Hematopoietic multipotent progenitor cell treated with erythropoietin and hydrocortisone succinate and interleukin-3 and kit ligand, for 4 days (in vitro differentiated cells): ENCODE measurements around the gene PTRH1.
A peak's percentile ranks its signal among the peaks of the same experiment; 100 is the strongest.

Source experiments
- DNase-seq: peaks from one replicate; pipeline ENCODE4 v3.0.0-alpha.2; 2015

Gene PTRH1

GRCh38 chr9:127693143-127693542 is 22.3 kb downstream of the PTRH1 start:
- no peak for DNase-seq

GRCh38 chr9:127692071-127692470 is 23.4 kb downstream of the PTRH1 start:
- no peak for DNase-seq

GRCh38 chr9:127690735-127691134 is 24.7 kb downstream of the PTRH1 start:
- DNase-seq = no peak

- DNase-seq = no peak
Measured at GRCh38 chr9:127689329-127690000, 26.0 kb downstream of the PTRH1 start.

- no peak for DNase-seq
Measured at GRCh38 chr9:127686461-127687393, 28.7 kb downstream of the PTRH1 start.

GRCh38 chr9:127684576-127684975 is 30.9 kb downstream of the PTRH1 start:
- DNase-seq = no peak

- DNase-seq = no peak
Measured at GRCh38 chr9:127683723-127684122, 31.7 kb downstream of the PTRH1 start.

- no peak for DNase-seq
Measured at GRCh38 chr9:127682351-127683136, 32.9 kb downstream of the PTRH1 start.

DNA sequence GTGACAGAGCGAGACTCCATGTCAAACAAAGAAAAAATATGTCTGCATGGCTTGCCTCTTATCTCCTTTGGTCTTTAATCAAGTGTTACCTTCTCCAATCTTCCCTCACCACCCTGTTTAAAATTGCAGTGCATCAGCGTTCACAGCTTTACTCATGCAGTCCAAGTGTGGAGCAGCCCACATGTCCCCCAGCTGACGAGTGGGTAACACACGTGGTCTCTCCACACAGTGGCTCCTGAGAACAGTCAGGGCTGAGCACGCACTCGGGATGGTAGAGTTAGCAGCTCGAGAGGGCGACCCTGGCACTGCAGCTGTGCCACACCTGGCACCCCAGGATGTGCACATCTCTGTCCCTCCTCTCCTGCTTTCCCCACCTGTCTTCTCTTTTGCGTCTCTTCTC is 34.6 kb downstream of the PTRH1 start:
- no peak for DNase-seq

GRCh38 chr9:127680226-127680625 is 35.2 kb downstream of the PTRH1 start:
- DNase-seq = no peak

DNA sequence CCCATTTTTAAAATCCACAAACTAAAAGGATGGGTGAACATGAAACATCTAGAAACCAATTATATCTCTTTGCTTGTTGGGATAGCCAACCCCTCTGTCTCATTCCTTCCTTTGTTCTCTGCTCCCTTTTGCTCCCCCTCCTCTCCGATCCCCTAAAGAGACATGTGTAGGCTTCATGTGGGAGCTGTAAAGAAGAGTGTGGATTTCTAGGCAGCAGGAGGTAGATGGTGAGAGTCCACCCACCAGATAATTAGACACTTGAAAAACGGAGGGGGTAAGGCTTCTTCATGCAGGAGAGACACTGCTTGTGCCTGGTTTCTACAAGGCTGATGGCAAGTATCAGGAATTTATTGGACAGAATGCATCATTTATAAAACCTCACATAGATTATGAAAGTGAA is 36.0 kb downstream of the PTRH1 start:
- DNase-seq = no peak

DNA sequence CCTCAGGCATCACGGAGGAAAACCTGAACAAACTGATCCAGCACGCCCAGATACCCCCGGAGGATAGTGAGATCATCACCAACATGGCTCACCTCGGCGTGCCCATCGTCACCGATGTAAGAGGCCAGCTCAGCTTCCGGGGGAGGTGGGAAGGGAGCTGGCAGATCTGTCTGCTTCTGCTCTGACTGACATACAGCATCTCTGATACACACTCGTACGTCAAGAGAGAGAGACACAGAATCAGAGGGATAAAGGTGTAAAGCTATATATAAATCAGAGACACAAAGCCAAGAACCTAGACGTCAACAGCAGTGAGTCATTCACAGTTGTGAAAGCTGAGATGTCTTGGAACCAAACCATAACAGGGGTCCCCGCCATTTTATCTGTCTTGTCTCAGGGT is 38.8 kb downstream of the PTRH1 start:
- DNase-seq = no peak

- no peak for DNase-seq
Measured at GRCh38 chr9:127673234-127673633, 42.2 kb downstream of the PTRH1 start.

- no peak for DNase-seq
Measured at GRCh38 chr9:127667906-127668305, 47.6 kb downstream of the PTRH1 start.

DNA sequence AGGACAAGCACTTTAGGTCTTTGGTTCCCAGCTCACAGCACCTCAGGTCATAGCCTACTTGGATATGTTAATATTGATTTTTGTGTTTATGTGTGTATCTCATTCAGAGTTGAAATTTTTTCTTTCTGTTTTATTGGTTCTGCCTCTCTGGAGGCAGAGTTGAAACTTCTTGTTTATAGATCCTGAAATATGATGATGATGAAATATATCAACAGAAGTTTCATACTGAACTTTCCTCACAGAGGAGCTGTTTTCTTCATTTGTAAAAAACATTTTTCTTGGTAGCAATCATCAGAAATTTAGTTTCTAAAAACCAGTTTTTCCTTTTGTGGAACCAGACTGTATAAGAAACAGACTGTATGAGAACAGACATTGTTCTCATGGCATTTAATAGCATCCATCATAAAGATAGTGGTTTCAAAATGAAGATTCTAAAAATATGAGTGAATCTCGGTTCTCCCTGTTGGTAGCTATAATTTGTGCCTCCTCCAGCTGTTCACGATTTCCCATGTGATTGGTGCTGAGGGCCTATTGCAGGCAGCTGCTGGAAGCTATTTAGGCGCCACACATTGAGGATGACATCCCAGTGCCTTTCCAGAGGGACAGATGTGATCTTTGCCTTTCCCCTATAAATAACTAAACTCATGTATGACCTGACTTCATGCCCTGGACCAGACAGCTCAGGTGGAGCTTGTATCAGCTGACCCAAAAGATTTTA is 48.2 kb downstream of the PTRH1 start:
- DNase-seq = no peak

DNA sequence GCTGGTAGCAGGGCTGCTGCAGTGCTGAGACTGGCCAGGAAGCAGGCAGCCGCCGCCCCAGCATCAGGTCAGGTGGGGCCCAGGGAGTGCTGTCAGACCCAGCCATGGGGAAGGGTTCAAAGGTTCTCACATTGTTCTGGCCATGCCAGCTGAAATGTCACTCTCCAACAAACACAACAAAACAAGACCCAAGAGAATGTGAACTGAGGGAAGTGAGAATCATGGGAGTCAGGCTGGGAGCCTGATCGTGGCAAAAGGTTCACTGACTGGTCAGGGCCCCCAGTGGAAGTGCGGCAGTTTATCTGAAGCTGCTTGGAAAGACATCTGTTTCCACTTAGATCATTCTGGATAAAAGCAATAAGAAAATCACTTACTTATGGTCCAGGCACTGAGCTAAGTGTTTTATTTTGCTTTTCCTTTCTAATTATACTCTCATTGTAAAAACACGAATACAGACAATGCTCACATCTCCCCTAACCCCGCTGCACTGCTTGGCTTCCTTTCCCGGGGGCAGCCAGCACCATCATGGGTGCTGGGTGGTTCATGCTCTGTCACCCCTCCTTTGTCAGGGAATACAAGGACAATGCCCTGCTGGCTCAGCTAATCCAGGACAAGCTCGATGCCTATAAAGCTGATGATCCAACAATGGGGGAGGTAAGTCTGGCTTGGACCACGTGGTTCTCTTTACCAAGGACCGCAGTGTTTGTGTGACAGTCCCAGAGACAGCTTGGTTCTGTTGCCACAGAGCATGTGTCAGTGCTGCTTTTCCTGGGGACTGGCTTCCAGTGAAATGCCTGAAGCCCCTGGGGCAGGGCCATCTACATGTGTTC is 50.6 kb downstream of the PTRH1 start:
- peak; percentile 24 for DNase-seq

- no peak for DNase-seq
Measured at GRCh38 chr9:127664324-127664677, 51.2 kb downstream of the PTRH1 start.
